Right cardiac atrium (tissue), 5 donors: ENCODE measurements around the gene HNF4A. TPM values are rescaled to one million over a fixed set of nuclear protein-coding genes. Genes with fewer than 3 reads are reported as not detected.
A peak's percentile ranks its signal among the peaks of the same experiment; 100 is the strongest.
"Not testable (repeated sequence)": the region's sequence is repeated elsewhere in the genome, so short reads cannot be mapped to it uniquely, and the experiment has no call there.

Experiments
- ATAC-seq, 2 donors: fragments of 200-7000 bp; cut with Tn5 transposase; one replicate each; pipeline versions ENCODE4 v1.8.0 to v1.9.1; 2020; ENCODE audit warnings: moderate library complexity in 2 of 2, mild to moderate bottlenecking in 1 of 2
- DNase-seq, 3 donors: peaks; one replicate each; pipeline ENCODE4 v3.0.0-alpha.2; 2020
- H3K27ac ChIP-seq: one replicate; pipeline ENCODE4 v1.5.1; 2013; ENCODE audit warnings: mild to moderate bottlenecking, low read length, control low read depth, moderate library complexity
- H3K27me3 ChIP-seq: one replicate; pipeline ENCODE4 v1.6.1; 2013; ENCODE audit not compliant: control insufficient read depth, insufficient read depth
- H3K4me1 ChIP-seq: one replicate; pipeline ENCODE4 v1.6.1; 2013; ENCODE audit warnings: low read length; ENCODE audit not compliant: control insufficient read depth, insufficient read depth
- H3K4me3 ChIP-seq: one replicate; pipeline ENCODE4 v1.5.1; 2013; ENCODE audit warnings: low read length, control low read depth
- H3K9me3 ChIP-seq: one replicate; pipeline ENCODE4 v1.6.1; 2013; ENCODE audit warnings: low read length; ENCODE audit not compliant: control insufficient read depth
- WGBS: extraction: QIAGEN DNeasy Blood & Tissue Kit; methylation state at CpG from one replicate; pipeline ENCODE4 v1.1.7; 2013; 5-methylcytosine and 5-hydroxymethylcytosine counted together
- intact Hi-C, 4 donors: fragments of 100-400 bp; cut with DNase I; formaldehyde crosslinking; loops; one replicate each; pipeline versions ENCODE4 v1.11.0 to v1.14.0; 2022 to 2023
- polyA plus RNA-seq: library from polyadenylated mRNA; stranded (reverse); fragments of 200-250 nt; gene quantifications from one replicate; pipeline ENCODE4 v1.2.3, GENCODE V29; 2013
- total RNA-seq, 4 donors: library from RNA; stranded (reverse); fragmentation: NEBNext Ultra II Directional; extraction: Animal tissue kit (Norgen Biotek cat#: 25700); gene quantifications; one replicate each; pipeline ENCODE4 v1.2.1, GENCODE V29; 2021
- donor health status: healthy with polysubstance abuse.
- donor health status: DM: no; HTN: yes; CAD: no.
- donor health status: DM: no; HTN: no; CAD: no.
- donor health status: DM: no; HTN: yes; CAD: no; lungs with severe emphysema.
- donor health status: DM: yes; HTN: yes; CAD: no.

HNF4A gene
- total and polyA plus RNA-seq, 5 donors: 0.07 to 0.08 TPM; not detected in 3

DNA sequence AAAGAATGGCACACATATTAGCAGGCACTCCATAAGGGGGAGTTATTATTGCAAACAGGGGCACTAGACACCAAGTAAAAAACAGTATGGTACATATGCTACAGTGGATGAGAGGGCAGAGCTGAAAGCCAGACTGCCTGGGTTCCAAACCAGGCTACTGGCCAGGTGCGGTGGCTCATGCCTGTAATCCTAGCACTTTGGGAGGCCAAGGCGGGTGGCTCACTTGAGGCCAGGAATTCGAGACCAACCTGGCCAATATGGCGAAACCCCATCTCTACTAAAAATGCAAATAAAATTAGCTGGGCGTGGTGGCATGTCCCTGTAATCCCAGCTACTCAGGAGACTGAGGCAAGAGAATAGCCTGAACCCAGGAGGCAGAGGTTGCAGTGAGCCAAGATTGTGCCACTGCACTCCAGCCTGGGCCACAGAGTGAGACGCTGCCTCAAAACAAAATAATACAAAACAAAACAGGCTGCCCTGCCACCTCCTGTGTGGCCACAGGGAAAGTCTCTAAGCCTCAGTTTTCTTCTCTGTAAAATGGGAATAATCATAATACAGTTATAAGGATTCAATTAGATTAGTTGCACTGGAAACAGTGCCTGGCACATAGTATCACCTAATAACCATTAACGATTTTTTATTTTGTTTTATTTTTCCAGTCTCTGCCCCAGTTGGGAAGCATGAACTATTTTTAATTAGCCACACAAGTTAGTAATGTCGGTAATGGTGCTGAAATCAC is 112.7 kb downstream of the HNF4A start:
- Histone ChIP-seq H3K4me1 (no peaks in the 10 kb centered on the region), H3K9me3 (no peaks in the 10 kb centered on the region), H3K4me3 (no peak overlapping the region), H3K27ac (no peak overlapping the region), H3K27me3 (no peaks in the 10 kb centered on the region)
- no peak for DNase-seq
- intact Hi-C loops: loop anchor here (5.0 to 10.0 kb wide), 3 partner anchors 83 to 253 kb away; partner anchors contain the start of gene OSER1 (in 2 of the 4)
- no peak for ATAC-seq
- WGBS: 92% methylated on average over 8 of the region's 8 CpGs

DNA sequence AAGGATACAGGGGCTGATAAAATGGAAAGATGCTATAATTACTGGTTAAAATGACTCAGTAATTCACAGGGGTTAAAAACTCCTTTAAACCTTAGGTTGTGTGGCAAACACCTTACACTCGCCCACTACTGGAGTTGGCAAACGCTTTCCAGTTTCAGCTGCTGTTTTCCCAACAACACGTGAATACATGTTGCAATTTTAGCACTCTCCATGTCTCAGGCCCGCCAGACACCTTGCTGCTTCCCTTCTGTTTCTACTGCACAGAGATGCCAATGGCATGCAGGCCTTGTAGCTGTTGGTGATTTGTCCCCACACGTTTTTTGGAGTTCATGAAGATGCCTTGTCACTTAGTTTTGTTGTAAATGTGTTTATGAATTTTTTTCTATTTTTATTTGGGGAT is 114.8 kb downstream of the HNF4A start:
- H3K27ac ChIP-seq: no peak overlapping the region
- H3K9me3 ChIP-seq: no peaks in the 10 kb centered on the region
- H3K27me3 ChIP-seq: no peaks in the 10 kb centered on the region
- 62% methylated on average over 5 of the region's 5 CpGs for WGBS
- intact Hi-C loops: no loop called here
- no peaks in the 10 kb centered on the region for H3K4me1 ChIP-seq
- ATAC-seq (no peak), DNase-seq (no peak)
- H3K4me3 ChIP-seq: no peak overlapping the region

DNA sequence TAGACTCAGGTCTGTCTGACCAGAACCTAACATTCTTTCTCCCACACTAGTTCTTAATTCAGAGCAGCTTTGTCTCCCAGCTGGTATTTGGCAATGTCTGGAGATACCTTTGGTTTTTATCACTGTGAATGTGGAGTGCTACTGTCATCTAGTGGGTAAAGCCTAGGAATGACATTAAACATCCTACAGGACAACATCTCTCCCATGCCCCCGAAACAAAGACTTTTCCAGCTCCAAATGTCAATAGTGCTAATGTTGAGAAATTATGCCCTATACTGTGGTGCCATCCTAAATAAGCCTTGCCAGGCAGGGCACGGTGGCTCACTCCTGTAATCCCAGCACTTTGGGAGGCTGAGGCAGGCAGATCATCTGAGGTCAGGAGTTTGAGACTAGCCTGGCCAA is 116.0 kb downstream of the HNF4A start:
- Histone ChIP-seq H3K27me3 (no peaks in the 10 kb centered on the region), H3K9me3 (no peaks in the 10 kb centered on the region), H3K27ac (no peak overlapping the region), H3K4me1 (no peaks in the 10 kb centered on the region), H3K4me3 (no peak overlapping the region)
- no peak for ATAC-seq
- 52% methylated on average over 2 of the region's 2 CpGs for WGBS
- no peak for DNase-seq
- intact Hi-C loops: no loop called here

DNA sequence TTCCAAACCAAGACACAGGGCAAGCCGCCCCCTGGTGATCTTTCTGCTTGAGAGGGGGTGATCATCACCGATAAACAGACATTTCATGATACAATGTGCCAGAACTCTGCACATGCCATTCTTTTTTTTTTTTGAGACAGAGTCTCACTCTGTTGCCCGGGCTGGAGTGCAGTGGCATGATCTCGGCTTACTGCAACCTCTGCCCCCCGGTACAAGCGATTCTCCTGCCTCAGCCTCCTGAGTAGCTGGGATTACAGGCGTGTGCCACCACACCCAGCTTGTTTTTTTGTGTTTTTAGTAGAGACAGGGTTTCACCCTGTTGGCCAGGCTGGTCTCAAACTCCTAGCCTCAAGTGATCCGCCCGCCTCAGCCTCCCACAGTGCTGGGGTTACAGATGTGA is 116.8 kb downstream of the HNF4A start:
- DNase-seq, ATAC-seq, intact Hi-C loops, H3K27me3 ChIP-seq, H3K4me3 ChIP-seq, H3K9me3 ChIP-seq, H3K4me1 ChIP-seq, H3K27ac ChIP-seq: not testable (repeated sequence)
- WGBS: 82% methylated on average over 9 of the region's 9 CpGs

DNA sequence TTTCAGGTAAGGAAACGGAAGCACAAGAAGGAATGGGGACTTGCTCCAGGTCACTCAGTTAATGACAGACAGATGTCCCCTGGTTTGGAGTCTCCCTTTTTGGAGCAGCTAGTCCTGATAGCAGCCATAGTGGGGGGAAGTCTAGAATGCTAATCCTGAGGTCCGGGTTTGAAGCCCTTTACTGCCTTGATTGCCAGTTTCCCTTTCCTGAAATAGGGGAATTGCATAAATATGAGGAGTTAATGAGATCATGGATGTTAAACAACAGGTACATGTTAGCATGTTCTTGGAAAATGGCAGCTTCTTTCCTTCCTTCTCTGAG is 119.8 kb downstream of the HNF4A start:
- intact Hi-C loops: loop anchor here in 1 of 4 donors (5.0 kb wide), 1 partner anchor 137 kb away; no protein-coding TSS in a partner anchor
- Histone ChIP-seq H3K27me3 (no peaks in the 10 kb centered on the region), H3K4me1 (no peaks in the 10 kb centered on the region), H3K27ac (peak overlapping the region; percentile 61), H3K4me3 (peak overlapping the region; percentile 72), H3K9me3 (no peaks in the 10 kb centered on the region)
- peak in 1 of 2 donors; percentile 7 for ATAC-seq
- DNase-seq: no peak
- WGBS: 20% methylated on average over 2 of the region's 2 CpGs

DNA sequence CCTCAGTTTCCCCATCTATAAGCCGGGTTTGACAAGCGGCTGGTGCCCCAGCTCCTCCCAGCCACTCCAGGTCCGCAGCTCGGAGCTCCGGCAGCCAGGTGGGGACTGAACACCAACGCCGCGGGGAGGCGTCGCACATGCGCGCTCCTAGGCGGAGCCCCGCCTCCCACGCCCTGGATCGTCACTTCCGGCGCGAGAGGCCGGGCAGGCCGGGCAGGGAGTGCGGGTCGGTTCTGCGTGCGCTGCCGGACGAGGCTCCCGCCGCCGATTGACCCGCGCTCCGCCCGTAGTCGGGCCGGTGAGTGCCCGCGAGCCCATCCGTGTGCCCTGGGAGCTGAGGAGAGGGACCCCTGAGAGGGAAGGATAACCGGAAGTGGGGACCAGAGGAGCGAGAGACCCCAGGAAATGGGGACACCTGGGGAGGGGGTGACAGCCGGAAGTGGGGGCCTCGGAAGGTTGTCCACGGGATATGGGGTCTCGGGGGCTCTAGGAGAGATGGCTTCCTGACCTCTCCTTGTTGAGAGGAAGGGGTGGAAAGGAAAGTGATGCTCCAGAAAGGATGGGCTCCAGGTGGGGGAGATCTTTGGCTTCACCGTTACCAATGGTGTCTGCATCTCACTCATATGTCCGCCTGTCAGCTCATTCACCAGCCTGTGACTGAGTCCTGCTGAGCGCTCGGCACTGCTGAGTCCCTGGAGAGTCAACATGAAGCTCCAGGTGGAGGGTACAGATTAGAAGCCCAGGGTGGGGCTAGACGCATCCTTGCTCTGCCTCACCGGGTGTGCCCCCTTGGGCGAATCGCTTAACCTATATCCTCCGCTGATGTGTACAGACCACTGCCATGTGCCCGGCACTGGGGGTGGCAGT is 120.4 kb downstream of the HNF4A start, which contains the start of gene TTPAL:
Gene TTPAL (plus strand): TSS at position 181 of the 867 bp plus-strand sequence. CDS start 4,126 bp downstream, outside the sequence.
- ATAC-seq: peak; percentile 98
- H3K4me3 ChIP-seq: peak within 1 kb of the TSS; percentile 72
- peak within 1 kb of the TSS; percentile 90 for H3K27ac ChIP-seq
- H3K9me3 ChIP-seq: no peaks in the 10 kb centered on the region
- WGBS: 4% methylated on average over 55 of the region's 55 CpGs
- no peaks in the 10 kb centered on the region for H3K27me3 ChIP-seq
- peak; percentile 89 to 96 (median 95) for DNase-seq
- H3K4me1 ChIP-seq: no peaks in the 10 kb centered on the region
- intact Hi-C loops: loop anchor here in 1 of 4 donors (5.0 kb wide), 1 partner anchor 136 kb away; no protein-coding TSS in a partner anchor

DNA sequence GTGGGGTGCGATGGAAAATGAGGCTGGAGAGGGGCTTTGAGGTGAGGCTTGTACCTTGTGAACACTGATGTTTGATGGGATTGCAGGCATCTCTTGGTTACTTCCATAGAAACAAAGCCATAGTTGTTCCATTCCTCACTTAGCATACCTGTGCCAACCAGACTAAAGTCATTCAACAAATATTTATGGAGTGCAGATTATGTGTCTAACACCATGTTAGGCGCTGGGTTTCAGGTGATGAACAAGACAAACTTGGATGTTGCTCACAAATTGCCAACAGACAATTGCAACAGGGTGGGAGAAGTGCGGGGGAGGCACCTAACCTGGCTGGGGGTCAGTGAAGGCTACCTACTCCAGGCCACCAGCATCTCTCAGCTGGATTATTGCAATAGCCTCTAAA is 121.7 kb downstream of the HNF4A start:
- Histone ChIP-seq H3K4me1 (no peaks in the 10 kb centered on the region), H3K27ac (peak overlapping the region; percentile 14), H3K27me3 (no peaks in the 10 kb centered on the region), H3K9me3 (no peaks in the 10 kb centered on the region), H3K4me3 (no peak overlapping the region)
- DNase-seq: no peak
- WGBS: 93% methylated on average over 3 of the region's 3 CpGs
- intact Hi-C loops: loop anchor here in 1 of 4 donors (5.0 kb wide), 1 partner anchor 135 kb away; no protein-coding TSS in a partner anchor
- ATAC-seq: no peak

DNA sequence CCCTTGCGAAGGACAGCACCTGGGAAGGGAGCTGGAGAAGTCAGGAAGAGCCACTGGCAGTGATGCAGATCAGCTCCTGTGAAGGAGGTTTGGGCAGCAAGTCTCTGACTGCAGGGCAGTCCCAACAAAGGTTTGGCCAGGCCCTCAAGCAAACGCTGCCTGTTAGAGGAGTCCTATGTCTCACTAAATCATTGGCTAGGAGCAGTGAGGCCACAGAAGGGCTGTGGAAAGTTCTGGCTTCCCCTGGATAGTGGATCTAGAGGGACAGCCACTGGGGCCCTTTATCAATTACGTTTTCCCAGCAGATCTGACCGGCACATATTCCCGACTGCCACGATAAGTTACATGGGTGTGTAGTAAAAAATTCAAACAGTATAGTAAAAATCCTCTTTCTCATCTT is 122.7 kb downstream of the HNF4A start:
- Histone ChIP-seq H3K4me1 (no peaks in the 10 kb centered on the region), H3K27me3 (no peaks in the 10 kb centered on the region), H3K9me3 (no peaks in the 10 kb centered on the region), H3K27ac (peak overlapping the region; percentile 17), H3K4me3 (no peak overlapping the region)
- 72% methylated on average over 6 of the region's 6 CpGs for WGBS
- no peak for ATAC-seq
- intact Hi-C loops: loop anchor here in 1 of 4 donors (5.0 kb wide), 1 partner anchor 134 kb away; no protein-coding TSS in a partner anchor
- DNase-seq: no peak

DNA sequence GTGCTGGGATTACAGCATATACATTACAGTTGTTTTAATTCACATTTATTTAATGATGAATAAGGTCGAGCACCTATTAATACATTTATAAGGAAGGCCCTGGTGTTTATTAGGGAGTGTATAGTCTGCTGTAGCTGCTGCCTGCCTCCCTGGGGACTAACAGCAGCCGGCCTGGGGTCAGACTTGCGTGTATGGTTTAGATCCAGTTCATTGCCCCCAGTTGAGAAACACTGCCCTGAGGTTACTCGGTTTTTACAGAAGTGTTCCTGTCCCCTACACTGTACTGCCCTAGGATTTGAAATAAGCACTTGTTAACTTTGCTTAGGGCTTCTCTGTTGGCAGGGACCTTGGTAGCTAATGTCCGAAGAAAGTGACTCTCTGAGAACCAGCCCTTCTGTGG is 124.1 kb downstream of the HNF4A start:
- H3K27ac ChIP-seq: no peak overlapping the region

DNA sequence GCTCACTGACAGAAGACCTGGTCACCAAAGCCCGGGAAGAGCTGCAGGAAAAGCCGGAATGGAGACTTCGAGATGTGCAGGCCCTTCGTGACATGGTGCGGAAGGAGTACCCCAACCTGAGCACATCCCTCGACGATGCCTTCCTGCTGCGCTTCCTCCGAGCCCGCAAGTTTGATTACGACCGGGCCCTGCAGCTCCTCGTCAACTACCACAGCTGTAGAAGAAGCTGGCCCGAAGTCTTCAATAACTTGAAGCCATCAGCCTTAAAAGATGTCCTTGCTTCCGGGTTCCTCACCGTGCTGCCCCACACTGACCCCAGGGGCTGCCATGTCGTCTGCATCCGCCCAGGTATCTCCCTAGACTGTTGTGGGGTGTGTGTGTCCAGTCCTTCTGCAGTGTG is 124.6 kb downstream of the HNF4A start:
- no peak for ATAC-seq

More for the DNA sequence above, 124.1 kb downstream of the HNF4A start:
- intact Hi-C loops: loop anchor here in 1 of 4 donors (5.0 kb wide), 1 partner anchor 133 kb away; no protein-coding TSS in a partner anchor
- no peaks in the 10 kb centered on the region for H3K4me1 ChIP-seq
- DNase-seq: no peak
- H3K27me3 ChIP-seq: no peaks in the 10 kb centered on the region
- H3K9me3 ChIP-seq: no peaks in the 10 kb centered on the region
- ATAC-seq: no peak
- H3K4me3 ChIP-seq: no peak overlapping the region
- 81% methylated on average over 5 of the region's 5 CpGs for WGBS

More for the DNA sequence above, 124.6 kb downstream of the HNF4A start:
- no peak for DNase-seq
- Histone ChIP-seq H3K4me1 (no peaks in the 10 kb centered on the region), H3K27me3 (no peaks in the 10 kb centered on the region), H3K9me3 (no peaks in the 10 kb centered on the region), H3K27ac (no peak overlapping the region), H3K4me3 (no peak overlapping the region)
- WGBS: 93% methylated on average over 18 of the region's 18 CpGs
- intact Hi-C loops: no loop called here
